ENCODE measurements around the gene SSBP1. TPM values are rescaled to one million over a fixed set of nuclear protein-coding genes. Genes with fewer than 3 reads are reported as not detected.

SSBP1 gene
- polyA plus RNA-seq, 2 of the 4 experiments (the other 2 are of a cell fraction), result 368 to 453 TPM

GRCh38 chr7:141700296-141700847 lies 37.8 kb upstream of the SSBP1 start (continued):
- TF ChIP-seq ZFP36 (IDR thresholded peaks at IDR 0.05; ENCODE audit: borderline replicate concordance, partially characterized antibody), result no peak
- TF ChIP-seq HDAC2 (IDR thresholded peaks at IDR 0.05), result no peak
- TF ChIP-seq ATOH8 (CRISPR knock-in tag; IDR thresholded peaks at IDR 0.05; ENCODE audit: low read depth), result no peak
- no peak for TF ChIP-seq GATA3 (IDR thresholded peaks at IDR 0.05; ENCODE audit: borderline replicate concordance)
- TF ChIP-seq PHF8 (IDR thresholded peaks at IDR 0.05; ENCODE audit: borderline replicate concordance, low read depth), result no peak
- no peak for TF ChIP-seq RAD21 (conservative IDR thresholded peaks at IDR 0.05 in 1 of 2, IDR thresholded peaks at IDR 0.05 in 1 of 2)
- TF ChIP-seq CHD4 (IDR thresholded peaks at IDR 0.05; ENCODE audit: borderline replicate concordance), result no peak

GRCh38 chr7:141700848-141701371 lies 37.2 kb upstream of the SSBP1 start:
- H3K4me3 ChIP-seq, result peak overlapping the region; percentile 85
- TF ChIP-seq HOXB5 (CRISPR knock-in tag; IDR thresholded peaks at IDR 0.05) (no peak), FOSL2 (IDR thresholded peaks at IDR 0.05) (no peak), FOSL2 (CRISPR knock-in tag; IDR thresholded peaks at IDR 0.05) (no peak), ZFP36 (IDR thresholded peaks at IDR 0.05; ENCODE audit: borderline replicate concordance, partially characterized antibody) (no peak), GATA3 (IDR thresholded peaks at IDR 0.05; ENCODE audit: borderline replicate concordance) (no peak), NPAS2 (CRISPR knock-in tag; IDR thresholded peaks at IDR 0.05; ENCODE audit: borderline replicate concordance) (no peak), ZC3H11A (IDR thresholded peaks at IDR 0.05) (no peak)

GRCh38 chr7:141701489-141702046 lies 36.6 kb upstream of the SSBP1 start:
- peak overlapping the region; percentile 88 for H3K4me2 ChIP-seq
- peaks cover 72% of the 10 kb centered on the region for H3K4me1 ChIP-seq
- ChIA-PET CTCF (interaction anchor here (0.6 to 2.2 kb wide), 7 partner anchors 16 to 84 kb away, joined by 3 to 21 read pairs (median 3); partner anchors contain the start of gene SSBP1), POLR2A (interaction anchor here (2.5 kb wide), 1 partner anchor 36 kb away, joined by 16 read pairs; the partner anchor contains the start of gene SSBP1)
- FAIRE-seq (no peak), ATAC-seq (peak; percentile 75), DNase-seq (ENCODE audit: low read depth in 1 of 2, low spot score in 1 of 2) (peak in 1 of 2 experiments; percentile 35)
- 0% methylated on average over 7 of the region's 59 CpGs for WGBS (ENCODE audit: missing lambda C conversion rate)
- H3K27ac ChIP-seq, result peak overlapping the region; percentile 85 to 95
- H3K9me3 ChIP-seq, result no peaks in the 10 kb centered on the region
- no peak for TF ChIP-seq ZFP36 (IDR thresholded peaks at IDR 0.05; ENCODE audit: borderline replicate concordance, partially characterized antibody)
- 0 out of 5 replicates have a peak, but pooled peaks of 1 of the 2 experiments have one; percentile 53 for TF ChIP-seq JUN (IDR thresholded peaks at IDR 0.05)
- peak overlapping the region; percentile 85 for H3K4me3 ChIP-seq

More at GRCh38 chr7:141700848-141701371, 37.2 kb upstream of the SSBP1 start:
- peak overlapping the region; percentile 88 for H3K4me2 ChIP-seq
- no peaks in the 10 kb centered on the region for H3K9me3 ChIP-seq
- DNase-seq (ENCODE audit: low read depth in 1 of 2, low spot score in 1 of 2), result no peak
- ChIA-PET POLR2A (interaction anchor here (2.5 kb wide), 1 partner anchor 37 kb away, joined by 16 read pairs; the partner anchor contains the start of gene SSBP1), CTCF (interaction anchor here (0.6 to 2.2 kb wide), 4 partner anchors 25 to 46 kb away, joined by 3 to 21 read pairs (median 4); partner anchors contain the start of gene SSBP1)
- peak overlapping the region; percentile 85 to 95 for H3K27ac ChIP-seq
- H3K4me1 ChIP-seq, result peaks cover 79% of the 10 kb centered on the region
- ATAC-seq, result peak in 1 of 2 experiments; percentile 39; a peak in 3 of 6 replicates
- WGBS (ENCODE audit: missing lambda C conversion rate), result 37% methylated on average over 20 of the region's 20 CpGs
- no peak for FAIRE-seq

GRCh38 chr7:141702047-141702567 lies 36.1 kb upstream of the SSBP1 start, which contains the start of gene DENND11:
Gene DENND11 (minus strand): TSS chr7:141702166. CDS start chr7:141702153, 13 bp downstream.
- H3K27ac ChIP-seq, result peak within 1 kb of the TSS; percentile 85 to 95
- no peaks in the 10 kb centered on the region for H3K9me3 ChIP-seq
- H3K4me3 ChIP-seq, result peak within 1 kb of the TSS; percentile 85
- no peak for FAIRE-seq
- ChIA-PET POLR2A (interaction anchor here (2.5 kb wide), 1 partner anchor 36 kb away, joined by 16 read pairs; the partner anchor contains the start of gene SSBP1), CTCF (interaction anchor here (0.7 to 3.0 kb wide), 9 partner anchors 16 to 84 kb away, joined by 3 to 21 read pairs (median 3); partner anchors contain the start of gene SSBP1)
- TF ChIP-seq POLR2A (IDR thresholded peaks at IDR 0.05; ENCODE audit: low read length), result peak; percentile 34; the same call in 1 of the 2 replicates
- no peak for TF ChIP-seq ESRRA (IDR thresholded peaks at IDR 0.05; ENCODE audit: borderline replicate concordance, low read length)
- peak in 1 of 2 experiments; percentile 41; a peak in 1 of 5 replicates for TF ChIP-seq JUN (IDR thresholded peaks at IDR 0.05)
- TF ChIP-seq MAFK (IDR thresholded peaks at IDR 0.05; ENCODE audit: partially characterized antibody), result no peak
- WGBS (ENCODE audit: missing lambda C conversion rate), result 1% methylated on average over 38 of the region's 62 CpGs
- peak; percentile 70 to 85 for ATAC-seq
- peak within 1 kb of the TSS; percentile 88 for H3K4me2 ChIP-seq
- peaks cover 67% of the 10 kb centered on the region for H3K4me1 ChIP-seq
- DNase-seq (ENCODE audit: low read depth in 1 of 2, low spot score in 1 of 2), result peak in 1 of 2 experiments; percentile 37
